Stimulated activated CD8-positive, alpha-beta memory T cell treated with anti-CD3 and anti-CD28 coated beads, Interleukin-15, amount 100 ng/mL, for 4 hours (primary cell): ENCODE measurements around the gene COL8A2.

ENCODE experiments used
- DNase-seq, 2 donors: peaks; one replicate each; pipeline ENCODE4 v3.0.0-alpha.2; 2020; ENCODE audit warnings: low read depth in 2 of 2

COL8A2 gene

DNA sequence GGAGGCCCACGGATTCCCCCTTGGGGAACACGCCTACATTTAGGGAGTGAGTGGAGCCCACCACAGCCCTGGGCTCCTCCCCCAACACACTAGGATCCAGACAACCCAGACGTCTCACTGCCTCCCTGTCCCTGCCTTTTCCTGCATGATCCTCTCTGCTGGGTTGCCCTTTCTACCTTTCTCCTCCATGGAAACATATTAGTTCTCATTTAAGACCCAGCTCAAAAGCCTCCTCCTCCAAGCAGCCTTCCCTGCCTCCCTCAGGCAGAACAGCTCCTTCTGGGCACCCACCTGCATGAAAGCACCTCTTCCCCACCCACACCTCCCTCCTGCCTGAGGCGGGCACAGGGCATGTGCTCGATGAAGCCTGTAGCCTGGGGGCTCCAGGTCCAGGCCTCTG is 10.7 kb downstream of the COL8A2 start:
- DNase-seq: no peak

GRCh38 chr1:36112823-36113222 is 12.2 kb downstream of the COL8A2 start:
- no peak for DNase-seq

GRCh38 chr1:36111151-36111550 is 13.9 kb downstream of the COL8A2 start:
- no peak for DNase-seq

- no peak for DNase-seq
Measured at GRCh38 chr1:36109041-36109679, 15.9 kb downstream of the COL8A2 start.

GRCh38 chr1:36108314-36108713 is 16.7 kb downstream of the COL8A2 start:
- no peak for DNase-seq

- DNase-seq: no peak
Measured at GRCh38 chr1:36107394-36107793, 17.6 kb downstream of the COL8A2 start.

- no peak for DNase-seq
Measured at GRCh38 chr1:36106269-36106668, 18.8 kb downstream of the COL8A2 start.

GRCh38 chr1:36101546-36101945 is 23.5 kb downstream of the COL8A2 start:
- DNase-seq: no peak

DNA sequence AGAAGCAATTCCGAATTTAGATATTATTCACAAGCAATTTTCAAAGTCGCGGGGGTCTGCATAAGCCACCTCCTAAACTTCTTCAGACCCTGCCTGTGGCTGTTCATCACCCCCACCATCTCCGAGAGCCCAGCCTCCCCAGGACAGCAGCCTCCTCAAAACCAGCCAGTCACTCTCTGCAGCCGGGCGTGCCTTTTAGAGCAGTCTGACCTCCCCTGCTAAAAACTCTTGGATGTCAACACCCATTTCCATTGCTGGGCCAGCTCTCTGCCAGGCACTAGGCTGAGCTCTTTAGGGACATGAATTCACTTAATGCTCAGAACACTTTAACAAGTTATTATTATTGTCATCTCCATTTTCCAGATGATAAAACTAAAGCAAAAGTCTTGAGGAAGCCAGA is 24.6 kb downstream of the COL8A2 start:
- no peak for DNase-seq

- DNase-seq: peak; percentile 36 to 44
Measured at GRCh38 chr1:36099681-36100341, 25.2 kb downstream of the COL8A2 start.

- no peak for DNase-seq
Measured at GRCh38 chr1:36098650-36099365, 26.2 kb downstream of the COL8A2 start.

- no peak for DNase-seq
Measured at GRCh38 chr1:36097693-36098585, 27.1 kb downstream of the COL8A2 start.

DNA sequence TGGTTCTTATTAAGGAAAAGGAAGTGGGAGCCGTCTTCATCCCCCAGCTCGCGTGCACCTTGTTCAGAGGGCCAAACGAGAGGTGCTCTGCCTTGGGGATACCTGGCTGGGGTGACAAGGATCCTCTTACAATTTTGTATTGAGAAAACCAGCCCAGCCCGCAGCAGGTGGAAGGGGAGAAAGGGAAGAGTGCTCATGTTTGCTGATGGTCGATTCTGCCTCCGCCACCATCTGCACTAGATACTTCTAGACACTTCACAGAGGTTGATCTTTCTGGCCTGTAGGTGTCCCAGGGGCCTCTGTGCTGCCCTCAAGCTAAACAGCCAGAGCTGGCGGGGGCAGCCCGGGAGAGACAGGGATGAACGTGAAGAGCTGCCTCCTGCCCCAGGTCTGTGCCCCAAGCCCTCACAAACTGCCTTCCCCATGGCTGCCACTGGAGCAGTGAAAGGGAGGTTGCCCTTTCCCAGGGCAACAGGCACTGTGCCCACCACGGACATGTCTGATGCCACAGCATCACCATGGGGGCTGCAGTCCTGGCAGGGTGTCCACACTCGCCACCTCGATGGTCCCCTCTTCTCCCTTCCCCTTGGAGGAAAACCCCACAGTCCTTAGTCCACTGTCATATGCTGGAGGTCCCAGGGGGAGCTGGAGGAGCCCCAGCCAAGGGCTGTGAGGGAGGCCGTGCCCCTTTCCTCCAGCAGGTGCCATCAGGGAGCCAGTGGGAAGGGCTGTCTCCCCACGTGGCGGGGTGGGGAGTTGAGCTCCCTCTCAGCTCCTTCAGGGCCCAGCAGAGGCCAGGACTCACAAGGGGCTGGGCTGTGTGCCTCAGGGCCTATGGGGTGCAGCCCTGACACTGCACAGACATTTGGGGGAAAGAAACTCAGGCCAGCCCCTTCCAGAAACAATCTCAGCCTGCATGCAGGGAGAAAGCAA is 28.3 kb downstream of the COL8A2 start:
- DNase-seq: no peak

DNA sequence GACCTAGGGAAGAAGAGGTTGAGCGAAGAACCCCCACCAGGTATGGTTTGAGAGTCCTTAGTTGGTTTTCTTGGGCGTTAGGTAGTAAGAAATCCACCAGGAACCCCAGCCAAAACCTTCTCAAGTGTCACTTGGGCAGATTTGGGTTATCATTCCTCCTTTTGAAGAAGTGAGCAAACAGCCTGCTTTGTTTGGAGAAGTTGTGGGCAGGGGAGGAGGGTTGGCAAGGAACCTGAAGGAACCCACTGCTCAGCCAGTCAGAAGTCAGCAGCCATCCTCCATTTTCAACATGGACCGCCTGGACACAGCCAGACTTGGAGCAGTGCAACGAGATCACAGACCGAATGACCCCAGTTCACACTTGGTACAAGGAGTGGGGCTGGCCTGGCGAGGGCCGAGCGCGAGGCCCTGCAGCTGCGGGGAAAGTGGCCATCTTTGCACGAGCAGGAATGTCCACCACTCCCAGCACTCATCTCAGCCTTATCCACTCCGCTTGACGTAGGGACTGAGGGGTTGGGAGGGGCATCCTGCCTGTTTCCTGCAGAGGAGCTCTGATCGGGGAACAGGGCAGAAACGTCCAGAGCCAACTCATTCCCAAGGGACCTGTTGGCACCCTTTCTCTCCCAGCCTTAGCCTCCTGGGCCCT is 29.1 kb downstream of the COL8A2 start:
- no peak for DNase-seq

DNA sequence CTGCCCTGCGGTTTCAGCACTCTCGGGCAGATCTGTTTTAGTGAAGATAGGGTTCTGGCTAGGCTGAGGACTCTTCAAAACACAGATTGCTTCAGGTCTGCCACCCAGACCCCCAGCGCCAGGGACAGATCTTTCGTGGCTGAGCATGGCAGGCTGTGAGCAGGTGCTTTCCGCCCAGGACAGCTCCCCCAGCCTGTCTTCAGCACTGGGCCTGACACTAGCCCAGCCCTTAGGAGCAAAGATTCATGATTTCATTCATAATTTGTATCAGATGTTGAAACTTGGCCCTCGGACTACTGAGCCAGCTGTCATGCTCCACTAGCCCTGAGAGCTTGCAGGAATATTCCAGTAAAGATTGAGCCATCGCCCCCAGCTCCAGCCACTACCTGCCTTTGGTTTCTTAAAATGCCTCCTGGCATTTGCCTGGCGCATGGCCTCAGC is 30.4 kb downstream of the COL8A2 start:
- DNase-seq: no peak

- DNase-seq: no peak
Measured at GRCh38 chr1:36093929-36094328, 31.1 kb downstream of the COL8A2 start.

- no peak for DNase-seq
Measured at GRCh38 chr1:36093226-36093625, 31.8 kb downstream of the COL8A2 start.

DNA sequence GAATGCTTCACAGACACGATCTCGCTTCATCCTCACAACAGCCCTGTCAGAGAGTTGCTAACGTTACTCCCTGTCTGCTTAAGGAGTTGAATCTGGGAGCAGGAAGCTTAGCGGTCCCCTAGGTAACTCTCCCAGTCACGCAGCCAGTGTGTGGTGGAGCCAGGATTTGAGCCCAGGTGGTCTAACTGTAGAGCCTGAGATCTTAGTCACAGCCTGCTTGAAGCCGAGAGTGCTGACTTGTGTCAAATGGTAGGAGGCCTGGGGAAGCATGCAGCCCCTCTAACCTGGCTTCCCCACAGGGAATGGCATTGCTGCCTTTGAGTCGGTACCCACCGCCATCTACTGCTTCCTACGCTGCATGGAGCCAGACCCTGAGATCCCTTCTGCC is 32.2 kb downstream of the COL8A2 start:
- no peak for DNase-seq

- DNase-seq: no peak
Measured at GRCh38 chr1:36092166-36092797, 32.7 kb downstream of the COL8A2 start.

DNA sequence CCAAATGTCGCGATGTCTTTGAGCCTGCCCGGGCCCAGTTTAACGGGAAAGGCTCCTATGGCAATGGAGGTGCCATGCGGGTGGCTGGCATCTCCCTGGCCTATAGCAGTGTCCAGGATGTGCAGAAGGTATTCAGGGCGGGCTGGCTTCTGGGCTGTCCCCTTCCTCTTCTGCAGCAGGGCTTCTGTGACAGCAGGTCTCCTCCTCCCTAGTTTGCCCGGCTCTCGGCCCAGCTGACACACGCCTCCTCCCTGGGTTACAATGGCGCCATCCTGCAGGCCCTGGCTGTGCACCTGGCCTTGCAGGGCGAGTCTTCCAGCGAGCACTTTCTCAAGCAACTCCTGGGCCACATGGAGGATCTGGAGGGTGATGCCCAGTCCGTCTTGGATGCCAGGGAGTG is 33.3 kb downstream of the COL8A2 start:
- DNase-seq: no peak
